Head of caudate nucleus (tissue), 42 donors: ENCODE results near the gene HECTD2.
"Not testable (repeated sequence)": the region's sequence is repeated elsewhere in the genome, so short reads cannot be mapped to it uniquely, and the experiment has no call there.

Source experiments
- DNase-seq, 42 donors: peaks; one replicate each; pipeline versions ENCODE4 v3.0.0 to v3.0.0-alpha.2; 2020 to 2021; ENCODE audit warnings: mixed read lengths in 7 of 42
- intact Hi-C: fragments of 100-400 bp; cut with DNase I; formaldehyde crosslinking; loops from one replicate; pipeline ENCODE4 v1.15.0; 2022

The HECTD2 gene

GRCh38 chr10:91455135-91455534 lies 45.0 kb downstream of the HECTD2 start:
- intact Hi-C loops, DNase-seq: not testable (repeated sequence)

- DNase-seq: no peak
- intact Hi-C loops: no loop called here
These were observed 50.5 kb downstream of the HECTD2 start for GRCh38 chr10:91460681-91461080.

- no peak for DNase-seq
- intact Hi-C loops: no loop called here
These were observed 52.3 kb downstream of the HECTD2 start for GRCh38 chr10:91462423-91462822.

DNA sequence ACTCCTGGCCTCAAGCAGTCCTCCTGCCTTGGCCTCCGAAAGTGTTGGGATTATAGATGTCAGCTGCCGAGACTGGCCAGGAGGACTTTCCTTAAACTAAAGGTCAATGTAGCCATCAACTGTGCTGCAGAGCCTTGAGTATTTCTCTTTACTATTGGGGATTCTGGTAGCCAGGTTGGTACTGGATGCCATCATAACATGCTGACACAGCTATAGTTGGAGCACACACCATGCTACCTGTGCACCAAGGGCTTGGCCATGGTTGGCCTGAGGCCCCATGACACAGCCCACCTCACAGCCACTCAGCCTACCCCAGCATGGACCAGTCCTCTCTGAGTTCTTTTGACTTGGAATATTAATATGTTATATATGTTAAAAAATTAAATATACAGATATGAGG lies 54.4 kb downstream of the HECTD2 start:
- intact Hi-C loops: no loop called here

GRCh38 chr10:91465261-91465660 lies 55.1 kb downstream of the HECTD2 start:
- DNase-seq: no peak
- intact Hi-C loops: no loop called here

More for the DNA sequence above, 54.4 kb downstream of the HECTD2 start:
- DNase-seq: no peak

DNA sequence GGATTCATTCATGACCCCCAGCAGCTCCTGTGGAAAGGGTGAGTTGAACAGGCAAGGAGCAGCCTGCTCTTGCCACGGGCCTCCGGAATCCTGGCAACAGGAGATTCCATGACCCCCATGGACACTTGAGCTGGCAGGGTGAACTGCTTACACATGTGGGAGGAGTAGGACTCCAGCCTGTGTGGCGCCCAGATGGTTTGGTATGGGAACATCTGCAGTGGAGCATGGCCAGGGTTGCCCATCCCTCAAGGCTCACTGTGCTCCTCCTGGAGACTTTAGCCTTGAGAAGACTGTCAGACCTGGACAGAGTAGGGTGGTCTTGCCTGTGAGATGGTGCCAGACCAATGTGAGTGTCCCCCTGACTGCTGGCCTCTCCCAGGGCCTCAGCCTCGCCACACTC lies 57.0 kb downstream of the HECTD2 start:
- intact Hi-C loops: no loop called here
- DNase-seq: no peak

DNA sequence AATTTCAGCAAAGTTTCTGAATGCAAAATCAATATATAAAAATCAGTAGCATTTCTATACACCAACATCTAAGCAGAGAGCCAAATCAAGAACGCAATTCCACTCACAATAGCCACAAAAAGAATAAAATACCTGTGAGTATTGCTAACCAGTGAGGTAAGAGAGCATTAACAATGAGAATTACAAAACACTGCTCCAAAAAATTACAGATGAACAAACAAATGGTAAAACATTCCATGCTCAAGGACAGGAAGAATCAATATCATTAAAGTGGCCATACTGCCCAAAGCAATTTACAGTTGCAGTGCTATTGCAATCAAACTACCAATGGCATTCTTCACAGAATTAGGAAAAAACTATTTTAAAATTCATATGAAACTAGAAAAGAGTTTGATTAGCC lies 61.5 kb downstream of the HECTD2 start:
- no peak for DNase-seq
- intact Hi-C loops: no loop called here

DNA sequence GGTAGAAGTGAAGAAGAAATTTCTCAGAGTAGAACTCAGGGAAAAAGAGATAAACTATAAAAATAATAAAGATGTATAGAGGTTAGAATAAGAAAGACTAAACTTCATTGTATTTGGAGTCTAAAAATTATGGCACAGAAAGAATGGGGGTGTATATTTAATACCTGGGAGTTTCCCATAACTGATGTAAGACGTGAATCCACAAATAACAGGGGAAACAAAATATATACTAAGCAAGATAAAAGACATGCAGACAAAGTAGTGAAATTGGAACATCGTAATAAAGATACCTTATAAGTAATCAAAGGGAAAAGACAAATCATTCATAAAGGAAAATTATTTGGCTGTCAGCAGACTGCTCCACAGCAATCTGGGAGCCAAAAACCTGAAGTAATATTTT lies 62.8 kb downstream of the HECTD2 start:
- intact Hi-C loops: no loop called here
- no peak for DNase-seq

DNA sequence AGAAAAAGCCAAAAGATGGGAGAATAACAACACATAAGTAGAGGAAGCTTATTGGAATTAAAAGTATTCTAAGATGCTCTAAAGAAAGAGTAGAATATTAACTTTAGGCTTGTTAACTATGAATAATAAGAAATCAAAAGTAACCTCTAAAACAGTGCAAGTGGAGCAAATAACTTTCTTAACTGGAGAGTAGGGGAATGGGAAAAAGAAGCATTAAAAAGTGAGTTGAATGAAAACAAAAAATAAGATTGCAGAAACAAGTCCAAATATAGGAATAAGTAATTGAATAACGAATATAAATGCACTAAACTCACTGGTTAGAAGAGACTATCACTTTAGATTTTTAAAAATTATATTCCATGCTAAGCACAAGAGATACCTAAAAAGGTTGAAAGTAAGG lies 63.9 kb downstream of the HECTD2 start:
- intact Hi-C loops: no loop called here

GRCh38 chr10:91477236-91477635 lies 67.1 kb downstream of the HECTD2 start:
- intact Hi-C loops: no loop called here
- no peak for DNase-seq

More for the DNA sequence above, 63.9 kb downstream of the HECTD2 start:
- DNase-seq: no peak

DNA sequence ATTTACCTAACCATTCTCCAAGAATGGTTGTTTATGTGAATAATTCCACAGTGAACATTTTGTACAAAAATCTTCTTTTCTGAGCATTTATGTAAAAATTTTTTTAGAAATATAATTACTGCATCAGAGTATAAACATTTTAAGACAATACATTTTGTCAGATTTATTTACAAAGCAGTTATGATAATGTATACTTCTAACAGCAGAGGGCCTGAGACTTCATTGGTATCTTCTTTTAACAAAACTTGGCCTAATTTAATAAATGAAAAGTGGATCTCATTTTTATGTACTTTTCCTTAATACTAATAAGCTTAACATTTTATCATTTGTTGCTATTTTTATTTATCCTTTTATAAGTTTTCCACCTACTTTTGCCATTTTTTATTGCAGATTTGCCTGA lies 69.4 kb downstream of the HECTD2 start:
- no peak for DNase-seq
- intact Hi-C loops: no loop called here

GRCh38 chr10:91487911-91488582 lies 77.9 kb downstream of the HECTD2 start:
- no peak for DNase-seq
- intact Hi-C loops: no loop called here

GRCh38 chr10:91493313-91493712 lies 83.2 kb downstream of the HECTD2 start:
- intact Hi-C loops: loop anchor here (5.0 kb wide), 1 partner anchor 139 kb away; the partner anchor contains the start of gene PPP1R3C
- no peak for DNase-seq

GRCh38 chr10:91495402-91495801 lies 85.3 kb downstream of the HECTD2 start:
- intact Hi-C loops: no loop called here

GRCh38 chr10:91496016-91496415 lies 85.9 kb downstream of the HECTD2 start:
- DNase-seq: no peak
- intact Hi-C loops: no loop called here

More at GRCh38 chr10:91495402-91495801, 85.3 kb downstream of the HECTD2 start:
- no peak for DNase-seq

DNA sequence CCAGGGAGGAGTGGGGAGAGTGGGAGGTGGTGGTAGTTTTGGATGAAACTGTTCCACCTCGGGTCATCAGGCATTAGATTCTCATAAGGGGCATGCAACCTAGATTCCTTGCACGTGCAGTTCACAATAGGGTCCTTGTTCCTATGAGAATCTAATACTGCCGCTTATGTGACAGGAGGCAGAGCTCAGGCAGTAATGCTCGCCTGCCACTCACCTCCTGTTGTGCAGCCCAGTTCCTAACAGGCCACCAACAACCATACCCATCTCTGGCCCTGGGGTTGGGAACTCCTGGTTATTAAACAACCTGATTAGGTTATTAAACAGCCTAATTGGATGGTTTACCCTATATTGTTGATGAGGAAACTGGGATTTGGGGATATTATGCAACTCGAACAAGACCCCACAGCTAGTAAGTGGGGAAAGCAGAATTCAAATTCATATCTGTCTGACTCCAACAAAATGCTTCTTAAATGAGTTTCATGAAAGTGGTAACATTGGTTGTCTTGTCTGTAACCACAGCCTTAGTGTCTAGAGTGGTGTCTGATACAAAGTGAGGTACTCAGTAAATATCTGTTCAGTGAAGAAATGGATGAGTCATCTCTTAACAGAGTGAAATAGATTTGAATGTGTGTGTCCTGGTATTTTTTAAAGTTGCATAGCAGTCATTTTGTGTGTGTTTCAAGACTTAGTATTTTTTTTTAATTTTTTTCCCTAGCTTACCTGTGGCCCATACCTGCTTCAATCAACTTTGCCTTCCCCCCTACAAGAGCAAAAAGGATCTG lies 101.6 kb downstream of the HECTD2 start:
- intact Hi-C loops: no loop called here
- DNase-seq: no peak

GRCh38 chr10:91512458-91512857 lies 102.3 kb downstream of the HECTD2 start:
- intact Hi-C loops: no loop called here
- DNase-seq: no peak

DNA sequence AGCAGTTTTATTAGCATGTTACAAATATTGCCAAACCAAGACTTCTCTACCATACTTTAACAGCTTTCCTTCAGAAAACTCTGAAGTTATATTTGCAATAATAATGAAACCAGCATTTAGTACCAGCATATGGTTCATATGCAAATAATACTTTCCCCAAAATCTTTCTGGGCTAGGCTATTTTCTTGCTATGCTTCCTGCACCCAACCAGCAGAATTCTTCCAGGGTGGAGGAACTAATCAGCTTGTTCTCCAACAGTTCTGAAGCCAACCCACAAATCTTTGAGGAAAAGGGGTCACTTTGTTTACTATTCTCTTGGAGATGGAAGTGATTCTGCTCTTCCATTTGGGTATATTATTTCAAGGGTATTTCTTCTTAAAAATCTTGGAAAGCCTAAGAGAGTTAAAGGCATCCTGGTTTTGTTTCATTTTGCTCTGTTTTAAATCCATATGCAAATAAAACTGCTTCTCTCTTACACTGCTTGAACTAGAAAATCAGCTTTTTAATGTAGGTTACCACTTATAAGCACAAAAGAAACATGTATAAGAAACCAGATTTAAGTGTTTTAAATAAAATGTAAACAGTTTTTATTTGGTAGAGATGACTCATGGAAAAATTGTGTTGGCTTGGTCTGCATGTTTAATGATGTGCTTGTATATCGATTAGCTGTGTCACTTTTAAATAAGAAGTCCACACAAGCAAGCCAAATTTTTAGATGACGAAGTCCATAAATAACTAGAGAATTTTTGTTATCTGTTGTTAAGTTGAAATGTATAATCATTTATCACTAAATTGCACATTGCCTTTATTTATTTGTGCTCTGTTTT lies 103.7 kb downstream of the HECTD2 start:
- intact Hi-C loops: no loop called here
- DNase-seq: no peak

DNA sequence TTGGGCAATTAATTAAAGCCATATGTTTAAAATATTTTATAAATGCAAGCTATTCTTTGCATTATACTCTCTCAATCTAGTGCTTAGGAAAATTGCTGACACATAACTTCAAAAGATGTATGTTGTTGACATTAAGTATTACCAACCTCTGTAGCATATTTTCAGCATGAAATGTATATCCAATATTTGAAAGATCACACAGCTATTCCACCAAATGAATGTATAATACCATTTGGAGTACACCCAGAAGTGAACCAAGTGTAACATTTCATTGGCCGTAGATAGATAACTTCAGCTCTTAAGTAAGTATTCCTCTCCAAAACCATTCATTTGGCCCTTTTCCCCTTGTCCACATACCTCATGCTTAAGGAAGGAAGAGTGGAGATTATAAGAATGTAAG lies 104.6 kb downstream of the HECTD2 start:
- no peak for DNase-seq
- intact Hi-C loops: no loop called here

GRCh38 chr10:91517394-91517793 lies 107.2 kb downstream of the HECTD2 start:
- intact Hi-C loops: no loop called here
- DNase-seq: no peak
